Prostate gland (tissue), 2 donors: ENCODE measurements around the gene XAB2. TPM values are rescaled to one million over a fixed set of nuclear protein-coding genes. Genes with fewer than 3 reads are reported as not detected.
A peak's percentile ranks its signal among the peaks of the same experiment; 100 is the strongest.

Source experiments
- DNase-seq: peaks from one replicate; pipeline ENCODE4 v3.0.0-alpha.2; 2019; ENCODE audit warnings: low spot score
- H3K27ac ChIP-seq, 2 donors: fragments of 200-600 bp; sonication (generic); 2 replicates each; pipeline ENCODE4 v1.5.1; 2017 to 2019
- H3K27me3 ChIP-seq: fragments of 200-600 bp; sonication (generic); replicated peaks from 2 replicates; pipeline ENCODE4 v1.5.1; 2019; ENCODE audit not compliant: insufficient read depth
- H3K36me3 ChIP-seq, 2 donors: fragments of 200-600 bp; sonication (generic); 1 replicate in 1 of 2; 2 replicates in 1 of 2; pipeline versions ENCODE4 v1.5.1 to v1.8.1; 2017 to 2019
- H3K4me1 ChIP-seq: fragments of 200-600 bp; sonication (generic); replicated peaks from 2 replicates; pipeline ENCODE4 v1.5.1; 2019
- H3K4me3 ChIP-seq, 2 donors: fragments of 200-600 bp; sonication (generic); 2 replicates each; pipeline ENCODE4 v1.5.1; 2017 to 2019
- H3K9me3 ChIP-seq: fragments of 200-600 bp; sonication (generic); 2 replicates; pipeline ENCODE4 v1.5.1; 2017
- POLR2A ChIP-seq: fragments of 450-650 bp; IDR thresholded peaks from one replicate; pipeline ENCODE4 v1.6.1; 2016; ENCODE audit warnings: antibody characterized with exemption, mild to moderate bottlenecking
- POLR2AphosphoS5 ChIP-seq: sonication (generic); formaldehyde crosslinking; IDR thresholded peaks from one replicate; pipeline ENCODE4 v1.6.1; 2017; ENCODE audit warnings: antibody characterized with exemption
- WGBS: methylation state at CpG from one replicate; pipeline ENCODE4 v1.1.5; 2018; 5-methylcytosine and 5-hydroxymethylcytosine counted together
- intact Hi-C: fragments of 100-400 bp; cut with DNase I; formaldehyde crosslinking; loops from one replicate; pipeline ENCODE4 v1.14.2; 2022
- total RNA-seq, 2 donors: library from RNA; depleted of rRNA; stranded (reverse); fragments of >200 nt; gene quantifications; one replicate each; pipeline ENCODE4 v1.1.0, GENCODE V29; 2016
- TF ChIP-seq, protein P1 (sequence below), 4 experiments: fragments of 200-600 bp in 2 of 4; fragments of 450-650 bp in 2 of 4; sonication (generic) in 2 of 4; IDR thresholded peaks; 1 replicate in 3 of 4; 2 replicates in 1 of 4; pipeline ENCODE4 v1.5.1; 2016 to 2019; ENCODE audit warnings: antibody characterized with exemption in 4 of 4, mild to moderate bottlenecking in 2 of 4, moderate library complexity in 2 of 4

The XAB2 gene
- total RNA-seq, 2 donors from 2014 or later = 53.6 to 115 TPM

DNA sequence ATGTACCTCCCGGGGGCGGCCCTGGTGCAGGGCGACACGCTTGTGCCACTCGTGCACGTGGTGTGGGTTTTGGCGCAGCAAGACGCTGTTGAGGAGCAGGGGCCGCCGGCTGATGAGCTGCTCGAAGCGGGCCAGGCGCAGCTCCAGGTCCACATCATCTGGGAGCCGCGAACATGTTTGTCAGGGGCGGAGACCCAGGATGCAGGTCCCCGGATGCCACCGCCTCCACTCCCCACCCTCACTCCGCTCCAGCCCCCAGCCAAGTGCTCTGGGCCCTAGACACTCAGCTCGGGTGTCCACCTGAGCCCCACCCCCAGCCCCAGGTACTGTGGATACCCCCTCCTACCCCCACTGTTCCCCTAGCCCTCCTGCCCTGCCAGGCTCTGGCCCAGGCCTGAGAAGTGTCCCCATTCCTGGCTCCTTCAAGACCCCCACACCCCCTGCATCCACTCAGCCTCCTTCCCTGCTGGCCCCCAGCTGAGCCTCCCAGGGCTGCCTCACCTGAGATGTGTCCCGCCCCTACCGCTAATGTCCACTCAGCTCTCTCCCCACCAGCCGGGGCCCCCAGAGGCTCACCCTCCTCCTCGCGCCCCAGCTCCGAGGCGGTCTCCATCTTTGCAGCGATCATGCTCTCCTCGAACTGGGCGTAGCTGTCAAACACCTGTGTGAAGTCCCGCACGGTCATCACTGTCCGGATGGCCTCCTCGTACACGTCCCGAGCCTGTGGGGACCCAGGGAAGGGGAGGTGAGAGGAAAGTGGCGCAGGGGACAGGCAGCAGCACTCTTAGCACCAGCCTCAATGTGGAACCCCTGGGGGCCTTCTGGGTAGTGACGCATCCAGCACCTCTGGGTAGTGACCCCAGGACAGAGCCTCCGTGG lies 5.4 kb downstream of the XAB2 start:
- H3K36me3 ChIP-seq = peaks cover 11 to 36% of the 10 kb centered on the region in 2 donors
- 90% methylated on average over 38 of the region's 39 CpGs for WGBS
- intact Hi-C loops = no loop called here

DNA sequence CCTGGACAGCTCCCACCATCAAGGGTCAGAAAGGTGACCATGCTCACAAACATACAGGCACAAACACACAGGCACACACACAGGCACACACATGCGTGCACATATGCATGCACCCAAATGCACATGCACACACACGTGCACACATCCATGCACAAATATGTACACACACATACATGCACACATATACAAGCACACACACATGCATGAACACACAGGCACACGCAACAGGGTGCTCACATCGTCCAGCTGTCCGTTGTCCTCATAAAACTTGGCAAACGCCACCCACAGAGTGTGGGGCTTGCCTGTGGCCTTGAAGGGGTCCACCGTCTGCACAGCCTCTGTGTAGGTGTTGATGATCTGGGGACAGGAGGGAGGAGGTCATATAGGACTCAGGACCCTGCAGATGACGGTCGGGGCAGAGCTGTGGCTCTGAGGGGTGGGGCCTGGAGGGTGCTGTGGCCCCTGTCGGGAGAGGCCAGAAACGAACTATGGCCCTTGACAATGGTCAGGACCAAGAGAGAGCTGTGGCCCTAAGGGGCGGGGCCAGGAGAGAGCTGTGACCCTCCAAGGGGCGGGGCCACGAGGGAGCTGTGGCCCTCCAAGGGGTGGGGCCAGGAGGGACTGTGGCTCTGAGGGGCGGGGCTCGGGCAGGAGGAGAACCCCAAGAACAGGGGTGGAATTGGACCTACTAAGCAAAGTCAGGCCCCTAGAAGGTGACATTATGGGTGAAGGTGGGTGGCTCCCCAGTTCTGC lies 6.2 kb downstream of the XAB2 start:
- TF ChIP-seq, protein P1, sequence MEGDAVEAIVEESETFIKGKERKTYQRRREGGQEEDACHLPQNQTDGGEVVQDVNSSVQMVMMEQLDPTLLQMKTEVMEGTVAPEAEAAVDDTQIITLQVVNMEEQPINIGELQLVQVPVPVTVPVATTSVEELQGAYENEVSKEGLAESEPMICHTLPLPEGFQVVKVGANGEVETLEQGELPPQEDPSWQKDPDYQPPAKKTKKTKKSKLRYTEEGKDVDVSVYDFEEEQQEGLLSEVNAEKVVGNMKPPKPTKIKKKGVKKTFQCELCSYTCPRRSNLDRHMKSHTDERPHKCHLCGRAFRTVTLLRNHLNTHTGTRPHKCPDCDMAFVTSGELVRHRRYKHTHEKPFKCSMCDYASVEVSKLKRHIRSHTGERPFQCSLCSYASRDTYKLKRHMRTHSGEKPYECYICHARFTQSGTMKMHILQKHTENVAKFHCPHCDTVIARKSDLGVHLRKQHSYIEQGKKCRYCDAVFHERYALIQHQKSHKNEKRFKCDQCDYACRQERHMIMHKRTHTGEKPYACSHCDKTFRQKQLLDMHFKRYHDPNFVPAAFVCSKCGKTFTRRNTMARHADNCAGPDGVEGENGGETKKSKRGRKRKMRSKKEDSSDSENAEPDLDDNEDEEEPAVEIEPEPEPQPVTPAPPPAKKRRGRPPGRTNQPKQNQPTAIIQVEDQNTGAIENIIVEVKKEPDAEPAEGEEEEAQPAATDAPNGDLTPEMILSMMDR (IDR thresholded peaks at IDR 0.05) = no peak
- TF ChIP-seq POLR2A (no peak), POLR2AphosphoS5 (no peak)
- H3K27me3 ChIP-seq = no peaks in the 10 kb centered on the region
- H3K27ac ChIP-seq = no peak overlapping the region
- no peak overlapping the region for H3K4me3 ChIP-seq
- intact Hi-C loops = no loop called here
- DNase-seq = no peak
- 85% methylated on average over 16 of the region's 16 CpGs for WGBS
- peaks cover 7% of the 10 kb centered on the region for H3K4me1 ChIP-seq
- H3K36me3 ChIP-seq = peaks cover 11 to 36% of the 10 kb centered on the region in 2 donors
- H3K9me3 ChIP-seq = no peaks in the 10 kb centered on the region

More for the DNA sequence above, 5.4 kb downstream of the XAB2 start:
- no peak overlapping the region for H3K4me3 ChIP-seq
- TF ChIP-seq, protein P1 (IDR thresholded peaks at IDR 0.05) = no peak
- H3K9me3 ChIP-seq = no peaks in the 10 kb centered on the region
- peaks cover 12% of the 10 kb centered on the region for H3K4me1 ChIP-seq
- no peak overlapping the region for H3K27ac ChIP-seq
- DNase-seq = no peak
- H3K27me3 ChIP-seq = no peaks in the 10 kb centered on the region

DNA sequence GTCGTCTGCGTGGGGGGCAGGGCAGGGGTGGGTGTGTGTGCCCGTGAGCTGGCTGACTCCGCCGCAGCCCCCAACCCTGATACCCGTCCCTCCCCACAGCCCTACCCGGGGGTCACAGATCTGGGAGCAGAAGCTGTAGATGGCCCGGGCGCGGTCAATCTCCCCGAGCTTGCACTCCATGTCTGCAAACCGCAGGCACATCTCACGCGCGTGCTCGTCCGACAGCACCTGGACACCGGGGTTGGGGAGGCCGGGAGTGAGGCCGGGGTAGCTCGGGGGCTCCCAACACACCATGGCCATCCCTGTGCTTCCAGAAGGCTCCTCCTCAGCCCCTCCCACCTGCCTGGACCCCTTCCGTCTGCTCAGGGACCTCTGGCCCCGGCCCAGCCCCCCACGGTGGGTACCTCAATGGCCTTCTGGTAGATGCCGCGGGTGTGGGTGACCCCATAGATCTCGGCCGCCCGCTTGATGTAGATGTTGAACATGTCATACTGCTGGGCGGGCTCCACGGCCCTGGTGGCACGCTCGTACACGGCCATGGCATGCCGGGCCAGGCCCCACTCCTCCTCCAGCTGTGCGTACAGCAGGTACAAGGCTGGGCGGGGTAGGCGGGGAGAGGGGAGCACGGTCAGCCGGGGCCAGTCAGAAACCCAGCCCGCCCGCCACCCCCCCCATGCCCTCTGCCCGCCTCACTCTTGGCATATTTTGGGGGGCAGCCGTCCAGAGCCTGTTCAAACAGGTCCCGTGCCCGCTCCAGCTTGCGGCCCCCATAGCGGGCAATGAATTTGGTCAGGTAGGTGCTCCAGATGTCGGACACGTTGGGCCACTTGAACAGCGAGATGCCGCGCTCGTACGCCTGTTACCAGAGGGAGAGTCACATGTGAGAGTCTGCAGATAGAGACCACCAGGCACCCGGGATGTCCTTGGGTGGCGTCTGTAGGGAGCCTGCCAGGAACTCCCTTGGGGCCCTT lies 8.6 kb downstream of the XAB2 start:
- no peaks in the 10 kb centered on the region for H3K27me3 ChIP-seq
- intact Hi-C loops = no loop called here
- DNase-seq = no peak
- peaks cover 4% of the 10 kb centered on the region for H3K4me1 ChIP-seq
- H3K4me3 ChIP-seq = peak overlapping the region in 1 of 2 donors; percentile 18
- TF ChIP-seq POLR2A (no peak), POLR2AphosphoS5 (no peak)
- TF ChIP-seq, protein P1 (IDR thresholded peaks at IDR 0.05) = no peak
- H3K27ac ChIP-seq = peak overlapping the region; percentile 97 to 98
- H3K9me3 ChIP-seq = no peaks in the 10 kb centered on the region
- peaks cover 11 to 33% of the 10 kb centered on the region in 2 donors for H3K36me3 ChIP-seq
- 88% methylated on average over 38 of the region's 57 CpGs for WGBS

DNA sequence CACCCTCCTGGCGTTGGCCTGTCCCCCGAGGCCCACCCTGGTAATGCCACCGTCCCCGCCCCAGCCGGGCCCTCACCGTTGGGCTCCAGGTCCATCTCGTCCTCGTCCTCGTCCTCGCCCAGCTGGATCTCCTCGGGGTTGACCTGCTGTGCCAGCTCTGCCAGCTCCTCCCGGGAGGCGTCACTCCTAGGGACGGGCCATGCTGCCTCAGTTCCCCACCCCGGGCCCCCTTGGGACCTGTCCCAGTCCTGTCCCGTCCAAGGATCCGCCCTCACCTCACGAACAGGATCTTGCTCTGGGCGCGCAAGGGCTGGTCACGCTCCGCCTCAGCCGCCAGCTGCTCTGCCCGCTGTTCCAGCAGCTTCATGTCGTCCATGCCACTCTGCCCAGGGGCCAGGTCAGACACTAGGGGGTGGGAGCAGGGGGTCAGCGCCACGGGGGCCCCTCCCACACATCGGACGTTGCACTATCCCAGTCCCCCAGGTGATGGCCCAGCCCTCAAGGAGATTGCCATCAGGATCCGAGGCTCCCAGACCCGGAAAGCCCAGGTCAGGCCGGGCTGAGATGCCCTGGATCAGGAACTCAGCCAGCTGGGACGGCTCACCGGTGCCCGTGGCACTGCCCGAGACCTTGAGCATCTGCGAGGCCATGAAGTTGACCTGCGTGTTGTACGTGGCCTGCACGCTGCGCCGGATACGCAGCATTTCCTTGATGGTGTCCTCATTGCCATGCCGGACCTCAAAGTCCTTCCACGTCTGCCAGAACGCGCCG lies 9.5 kb downstream of the XAB2 start:
- H3K27me3 ChIP-seq = no peaks in the 10 kb centered on the region
- no peaks in the 10 kb centered on the region for H3K9me3 ChIP-seq
- peak overlapping the region in 1 of 2 donors; percentile 18 for H3K4me3 ChIP-seq
- intact Hi-C loops = no loop called here
- H3K4me1 ChIP-seq = peaks cover 4% of the 10 kb centered on the region
- TF ChIP-seq POLR2AphosphoS5 (peak; percentile 68), POLR2A (no peak)
- TF ChIP-seq, protein P1 (IDR thresholded peaks at IDR 0.05) = peak in 1 of 4 experiments; percentile 4
- peaks cover 11 to 35% of the 10 kb centered on the region in 2 donors for H3K36me3 ChIP-seq
- H3K27ac ChIP-seq = peak overlapping the region; percentile 97 to 98
- 83% methylated on average over 48 of the region's 48 CpGs for WGBS
- DNase-seq = peak; percentile 83
